DND-41 (cell line): ENCODE results near the gene OAS2.
"Not testable (repeated sequence)": the region's sequence is repeated elsewhere in the genome, so short reads cannot be mapped to it uniquely, and the experiment has no call there.

Experiments
- CTCF ChIP-seq: IDR thresholded peaks from 2 replicates; pipeline ENCODE4 v1.5.1; 2012; ENCODE audit warnings: borderline replicate concordance, low read length, moderate library complexity, mild to moderate bottlenecking; ENCODE audit not compliant: poor library complexity, severe bottlenecking; ENCODE audit errors: extremely low read depth
- EZH2 ChIP-seq: IDR thresholded peaks from 3 replicates; pipeline ENCODE4 v1.6.1; 2012; ENCODE audit warnings: borderline replicate concordance, low read depth, mild to moderate bottlenecking, moderate library complexity, low read length, inconsistent platforms; ENCODE audit not compliant: severe bottlenecking

- TF ChIP-seq CTCF, EZH2: not testable (repeated sequence)
Measured at GRCh38 chr12:112957125-112957524, 21.2 kb upstream of the OAS2 start.
